MCF 10A (cell line): ENCODE data around the gene SDCCAG8. TPM values are rescaled to one million over a fixed set of nuclear protein-coding genes. Genes with fewer than 3 reads are reported as not detected.

ENCODE experiments used
- BruUV-seq: library from RNA; stranded (reverse); fragments of 400-500 nt; replicated peaks from 2 replicates; lab custom pipeline; 2021; lab: Mats Ljungman, UMichigan
- CTCF ChIA-PET: fragments of 300-600 bp; sonication (Branson Sonifier 250); formaldehyde crosslinking; extraction: SDS; loops from one replicate; lab custom pipeline; 2021; ENCODE audit warnings: antibody characterized with exemption, inconsistent platforms; lab: Yijun Ruan, JAX
- POLR2A ChIA-PET: fragments of 300-600, 350-650 bp; sonication (Branson Sonifier 250); formaldehyde crosslinking; extraction: SDS; loops from one replicate; lab custom pipeline; 2020; ENCODE audit warnings: antibody characterized with exemption, inconsistent platforms; lab: Yijun Ruan, JAX
- DNase-seq: peaks from one replicate; pipeline ENCODE4 v3.0.0-alpha.2; 2018; ENCODE audit not compliant: unreplicated experiment
- H3K27ac Mint-ChIP-seq: one replicate; pipeline ENCODE4 v1.8.0; 2022; ENCODE audit warnings: mild to moderate bottlenecking, low read depth, mixed read lengths; ENCODE audit not compliant: unreplicated experiment
- H3K27me3 Mint-ChIP-seq: one replicate; pipeline ENCODE4 v1.8.0; 2022; ENCODE audit warnings: mixed read lengths; ENCODE audit not compliant: insufficient read depth, unreplicated experiment
- H3K36me3 Mint-ChIP-seq: one replicate; pipeline ENCODE4 v1.8.0; 2022; ENCODE audit warnings: mild to moderate bottlenecking, moderate library complexity, mixed read lengths; ENCODE audit not compliant: insufficient read depth, unreplicated experiment
- H3K4me1 Mint-ChIP-seq: one replicate; pipeline ENCODE4 v1.8.0; 2022; ENCODE audit warnings: mixed read lengths; ENCODE audit not compliant: insufficient read depth, unreplicated experiment
- H3K4me3 Mint-ChIP-seq: one replicate; pipeline ENCODE4 v1.8.0; 2022; ENCODE audit warnings: mild to moderate bottlenecking, moderate library complexity, mixed read lengths; ENCODE audit not compliant: unreplicated experiment
- H3K9me3 Mint-ChIP-seq: one replicate; pipeline ENCODE4 v1.8.0; 2022; ENCODE audit warnings: mixed read lengths; ENCODE audit not compliant: unreplicated experiment
- CTCF ChIP-seq: fragments of 200-600 bp; IDR thresholded peaks from one replicate; pipeline ENCODE4 v1.8.0; 2022; ENCODE audit warnings: antibody characterized with exemption, mild to moderate bottlenecking; ENCODE audit not compliant: unreplicated experiment
- intact Hi-C: fragments of 100-400 bp; cut with micrococcal nuclease; formaldehyde crosslinking; loops from 2 replicates; pipeline ENCODE4 v1.14.1; 2022
- total RNA-seq: library from RNA; stranded (reverse); gene quantifications from 2 replicates; pipeline ENCODE4 v1.2.3, GENCODE V29; 2022

The SDCCAG8 gene
- total RNA-seq, 1 experiment from 2014 or later = 128 TPM

DNA sequence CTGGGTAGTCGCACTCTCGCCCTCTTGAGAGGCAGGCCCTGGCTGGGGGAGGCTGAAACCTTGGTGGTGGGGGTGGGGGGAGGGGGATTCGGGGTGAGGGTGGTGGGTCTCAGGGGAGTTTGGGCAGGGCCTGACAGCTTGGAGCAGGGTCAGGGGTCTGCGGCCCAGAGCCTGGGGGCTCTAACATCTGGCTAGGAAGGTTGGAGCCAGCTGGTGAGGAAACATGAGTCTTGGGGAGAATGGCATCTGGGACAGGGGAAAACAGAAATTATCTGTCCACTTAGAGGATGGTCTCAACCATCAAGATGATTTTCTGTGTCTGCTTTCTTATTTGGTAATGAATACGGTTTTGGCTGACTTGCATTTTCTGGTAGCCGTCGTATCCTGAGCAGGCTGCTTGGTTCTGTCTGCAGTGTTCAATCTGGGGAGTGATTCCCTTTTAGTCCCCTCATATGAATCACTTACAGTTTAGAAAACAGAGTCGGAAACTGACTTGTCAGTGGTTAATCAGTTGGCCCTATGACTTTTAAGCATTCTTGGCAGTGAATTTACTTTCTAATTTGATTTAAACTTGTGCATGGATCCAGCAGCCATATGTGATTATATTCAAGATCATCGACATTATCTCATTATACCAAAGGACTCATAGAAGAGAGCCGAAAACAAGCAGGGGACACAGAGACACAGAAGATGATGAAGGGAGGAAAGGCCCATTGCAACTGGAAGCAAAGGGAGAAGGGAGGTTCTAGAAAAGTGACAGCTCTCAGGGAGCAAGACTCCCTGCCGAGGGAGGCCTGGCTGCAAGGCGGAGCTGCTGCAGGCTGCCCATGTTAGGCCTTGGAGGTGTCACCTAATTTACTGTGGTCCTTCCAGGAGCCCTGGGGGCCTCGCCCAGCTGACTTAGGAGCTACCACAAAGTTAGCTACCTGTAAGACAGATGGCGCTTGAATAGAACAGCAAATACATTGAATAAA is 237.6 kb downstream of the SDCCAG8 start:
- Mint-ChIP-seq H3K27me3 (no peaks in the 10 kb centered on the region), H3K4me1 (no peaks in the 10 kb centered on the region), H3K4me3 (no peak overlapping the region), H3K36me3 (peaks cover 23% of the 10 kb centered on the region), H3K9me3 (no peaks in the 10 kb centered on the region), H3K27ac (no peak overlapping the region)
- no TSS peak for BruUV-seq
- intact Hi-C loops = no loop called here
- no peak for DNase-seq
- CTCF ChIA-PET = interaction anchor here (0.7 to 2.8 kb wide), 3 partner anchors 9 to 17 kb away, joined by 3 to 14 read pairs (median 3); no protein-coding TSS in a partner anchor
- POLR2A ChIA-PET = interaction anchor here (1.6 kb wide), 1 partner anchor 9 kb away, joined by 3 read pairs; no protein-coding TSS in a partner anchor
- TF ChIP-seq CTCF = no peak

- no peaks in the 10 kb centered on the region for H3K4me1 Mint-ChIP-seq
- no peaks in the 10 kb centered on the region for H3K9me3 Mint-ChIP-seq
- POLR2A ChIA-PET = interaction anchor here (0.6 to 0.9 kb wide), 3 partner anchors 12 to 1474 kb away, joined by 3 to 4 read pairs (median 4); no protein-coding TSS in a partner anchor
- DNase-seq = no peak
- CTCF ChIA-PET = interaction anchor here (0.6 to 0.7 kb wide), 2 partner anchors 670 to 977 kb away, joined by 3 read pairs; no protein-coding TSS in a partner anchor
- no peak for TF ChIP-seq CTCF
- intact Hi-C loops = no loop called here
- H3K27ac Mint-ChIP-seq = peak overlapping the region; percentile 2
- no TSS peak for BruUV-seq
- H3K36me3 Mint-ChIP-seq = peaks cover 22% of the 10 kb centered on the region
- no peak overlapping the region for H3K4me3 Mint-ChIP-seq
- no peaks in the 10 kb centered on the region for H3K27me3 Mint-ChIP-seq
These were observed 239.0 kb downstream of the SDCCAG8 start for GRCh38 chr1:243494741-243495431.

GRCh38 chr1:243495442-243496186 is 239.8 kb downstream of the SDCCAG8 start:
- no TSS peak for BruUV-seq
- no peak for DNase-seq
- H3K4me1 Mint-ChIP-seq = no peaks in the 10 kb centered on the region
- H3K36me3 Mint-ChIP-seq = peaks cover 27% of the 10 kb centered on the region
- peak overlapping the region; percentile 2 for H3K27ac Mint-ChIP-seq
- ChIA-PET CTCF (interaction anchor here (1.4 kb wide), 1 partner anchor 11 kb away, joined by 5 read pairs; no protein-coding TSS in a partner anchor), POLR2A (interaction anchor here (0.6 to 0.9 kb wide), 2 partner anchors 11 to 58 kb away, joined by 4 read pairs; no protein-coding TSS in a partner anchor)
- no peaks in the 10 kb centered on the region for H3K9me3 Mint-ChIP-seq
- H3K27me3 Mint-ChIP-seq = no peaks in the 10 kb centered on the region
- TF ChIP-seq CTCF = no peak
- H3K4me3 Mint-ChIP-seq = no peak overlapping the region
- intact Hi-C loops = no loop called here
